NB4 (cell line): ENCODE measurements around the gene CASTOR2.

Source experiments
- MYC ChIP-seq: IDR thresholded peaks from 2 replicates; pipeline ENCODE4 v1.6.1; 2011; ENCODE audit warnings: low read depth, low read length
- POLR2A ChIP-seq: IDR thresholded peaks from 2 replicates; pipeline ENCODE4 v1.6.1; 2011; ENCODE audit warnings: mild to moderate bottlenecking; ENCODE audit not compliant: insufficient read length; ENCODE audit errors: extremely low read depth
- TF ChIP-seq, protein P1 (sequence below): IDR thresholded peaks from one replicate; pipeline ENCODE4 v1.5.1; 2012; ENCODE audit warnings: low read depth, low read length

DNA sequence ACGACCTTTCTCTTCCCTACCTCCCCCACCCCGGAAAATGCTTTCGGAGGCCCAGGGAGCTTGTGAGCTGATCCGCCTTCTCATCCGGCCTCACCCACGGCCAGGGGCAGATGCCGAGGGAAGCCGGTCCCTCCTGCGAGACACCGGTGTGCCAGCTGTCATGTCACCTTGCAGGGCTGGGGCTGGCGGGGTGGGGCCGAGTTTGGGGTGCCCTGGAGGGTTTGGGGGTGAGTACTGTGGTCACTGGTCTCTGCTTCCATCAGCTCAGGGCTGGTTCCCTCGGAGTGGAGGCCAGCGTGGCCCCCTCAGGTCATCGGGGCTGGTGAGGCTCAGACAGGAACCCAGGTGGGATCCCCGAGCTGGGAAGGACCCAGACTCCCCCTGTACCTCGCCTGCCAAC is 60.4 kb downstream of the CASTOR2 start:
- no peak for TF ChIP-seq POLR2A
- TF ChIP-seq, protein P1, sequence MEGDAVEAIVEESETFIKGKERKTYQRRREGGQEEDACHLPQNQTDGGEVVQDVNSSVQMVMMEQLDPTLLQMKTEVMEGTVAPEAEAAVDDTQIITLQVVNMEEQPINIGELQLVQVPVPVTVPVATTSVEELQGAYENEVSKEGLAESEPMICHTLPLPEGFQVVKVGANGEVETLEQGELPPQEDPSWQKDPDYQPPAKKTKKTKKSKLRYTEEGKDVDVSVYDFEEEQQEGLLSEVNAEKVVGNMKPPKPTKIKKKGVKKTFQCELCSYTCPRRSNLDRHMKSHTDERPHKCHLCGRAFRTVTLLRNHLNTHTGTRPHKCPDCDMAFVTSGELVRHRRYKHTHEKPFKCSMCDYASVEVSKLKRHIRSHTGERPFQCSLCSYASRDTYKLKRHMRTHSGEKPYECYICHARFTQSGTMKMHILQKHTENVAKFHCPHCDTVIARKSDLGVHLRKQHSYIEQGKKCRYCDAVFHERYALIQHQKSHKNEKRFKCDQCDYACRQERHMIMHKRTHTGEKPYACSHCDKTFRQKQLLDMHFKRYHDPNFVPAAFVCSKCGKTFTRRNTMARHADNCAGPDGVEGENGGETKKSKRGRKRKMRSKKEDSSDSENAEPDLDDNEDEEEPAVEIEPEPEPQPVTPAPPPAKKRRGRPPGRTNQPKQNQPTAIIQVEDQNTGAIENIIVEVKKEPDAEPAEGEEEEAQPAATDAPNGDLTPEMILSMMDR = no peak
- TF ChIP-seq MYC = no peak
